HG03575 (cell line): ENCODE results near the gene PINLYP.

ENCODE experiments used
- ATAC-seq: cut with Tn5 transposase; IDR thresholded peaks from one replicate; pipeline ENCODE4 v1.9.1; 2021; ENCODE audit not compliant: unreplicated experiment, insufficient number of reproducible peaks, low FRiP score; ENCODE audit errors: extremely low read depth

PINLYP gene

DNA sequence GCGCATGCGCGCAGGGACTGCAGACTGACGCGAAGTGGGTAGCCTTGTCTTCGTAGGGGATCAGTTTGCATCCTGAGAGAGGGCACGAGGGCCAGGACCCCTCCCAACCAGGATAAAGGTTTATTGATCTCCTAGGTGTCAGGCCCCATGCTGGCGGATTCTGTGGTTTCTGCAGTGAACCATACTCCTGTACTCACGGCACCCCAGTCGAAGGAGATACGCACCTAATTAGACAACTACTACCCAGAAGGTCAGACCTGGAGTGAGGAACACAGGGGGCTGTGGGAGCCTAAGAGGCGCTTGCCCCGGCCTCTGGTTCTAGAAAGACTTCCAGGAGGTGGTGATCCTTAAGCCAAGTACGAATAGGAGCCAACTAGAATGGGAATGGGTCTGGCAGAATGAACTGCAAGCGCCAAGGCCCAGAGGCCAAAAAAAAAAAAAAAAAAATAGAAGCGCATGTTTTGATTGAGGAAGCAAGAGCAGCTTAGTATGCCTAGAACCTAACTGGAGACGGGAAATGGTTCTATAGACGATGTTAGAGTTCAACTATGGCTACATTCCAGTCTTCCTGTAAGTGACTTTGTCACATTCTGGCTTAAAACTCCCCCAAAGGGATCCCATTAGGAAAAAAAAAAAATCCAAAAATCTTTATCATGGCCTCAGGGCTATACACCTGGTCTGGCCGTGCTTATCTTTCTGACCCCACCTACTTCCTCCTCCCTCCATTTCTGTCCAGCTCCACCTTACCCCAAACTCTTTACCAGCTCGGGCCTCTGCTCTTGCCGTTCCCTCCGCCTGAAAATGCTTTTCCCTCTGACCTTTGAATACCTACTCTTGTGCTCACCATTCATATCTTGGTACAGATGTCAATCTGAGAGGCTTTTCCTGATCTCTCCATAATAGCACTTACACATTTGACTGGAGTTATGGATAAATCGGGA, 44.7 kb downstream of the PINLYP start:
- no peak for ATAC-seq

DNA sequence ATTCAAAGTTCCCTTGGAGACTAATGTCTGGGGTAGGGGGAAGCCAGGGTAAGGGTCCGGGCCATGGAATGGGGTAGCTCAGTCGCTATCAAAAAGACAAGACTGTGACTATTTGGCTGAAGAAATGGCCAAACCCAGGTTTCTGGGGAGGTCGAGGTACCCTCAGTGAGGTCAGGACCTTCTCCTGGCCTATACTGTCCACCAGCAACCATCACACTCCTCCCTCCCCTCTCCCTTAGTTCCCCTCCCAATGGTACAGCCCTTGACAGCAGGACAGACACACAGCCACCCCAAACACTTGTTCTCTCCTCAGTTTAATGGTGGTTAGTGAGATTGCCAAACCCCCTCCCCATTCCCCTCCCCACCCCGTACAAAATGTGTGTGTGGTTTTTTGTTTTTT, 46.5 kb downstream of the PINLYP start:
- no peak for ATAC-seq

DNA sequence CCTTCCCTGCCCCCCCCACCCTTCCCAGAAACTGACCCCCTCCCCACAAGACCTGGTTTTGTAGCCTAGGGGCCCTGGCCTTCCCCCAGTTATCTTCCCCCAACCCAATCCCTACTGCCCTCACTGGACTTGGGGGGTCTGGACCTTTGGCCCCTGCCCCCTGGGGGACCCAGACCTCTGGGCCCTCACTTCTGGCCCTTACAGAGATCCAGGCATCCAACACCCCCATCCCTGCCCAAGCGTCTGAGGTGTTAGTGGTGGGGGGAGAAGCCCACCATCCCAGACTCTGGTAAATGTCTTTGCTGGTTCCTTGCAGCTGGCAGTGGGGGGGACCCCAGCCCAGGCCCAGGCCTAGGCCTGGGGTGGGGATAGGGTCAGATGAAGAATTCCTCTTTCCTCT, 47.4 kb downstream of the PINLYP start:
- no peak for ATAC-seq

- ATAC-seq, result no peak
These were observed 48.5 kb downstream of the PINLYP start for GRCh38 chr19:43623889-43624670.

GRCh38 chr19:43624933-43625332, 49.3 kb downstream of the PINLYP start:
- ATAC-seq, result no peak

DNA sequence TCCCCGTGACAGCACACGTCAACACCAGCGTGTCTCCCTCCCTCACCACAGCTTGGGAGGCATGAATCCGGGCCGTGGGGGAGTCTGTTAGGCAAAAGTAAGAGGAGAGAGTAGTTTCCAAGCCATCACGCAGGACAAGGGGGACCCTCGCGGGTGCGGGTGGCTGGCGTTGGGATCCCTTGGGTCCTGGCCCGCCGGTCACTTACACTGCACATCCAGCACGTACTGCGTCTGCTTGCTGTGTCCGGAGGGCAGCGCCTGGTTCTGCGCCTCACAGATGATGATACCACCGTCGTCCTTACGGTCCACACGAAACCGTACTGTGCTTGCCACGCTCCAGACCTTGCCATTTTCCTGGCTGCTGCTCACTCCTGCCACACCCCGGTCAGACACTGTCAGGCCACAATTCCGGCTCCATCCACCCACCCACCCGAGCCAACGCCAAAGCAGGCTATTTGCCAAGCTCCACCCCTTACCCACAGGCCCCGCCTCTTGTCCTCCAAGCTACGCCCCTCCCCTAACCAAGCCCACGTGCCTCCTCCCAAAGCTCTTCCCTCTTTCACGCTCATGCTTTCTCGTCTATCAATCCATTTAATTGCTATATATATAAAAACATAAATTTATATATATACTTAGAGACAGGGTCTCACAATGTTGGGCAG, 50.4 kb downstream of the PINLYP start:
- ATAC-seq, result no peak

GRCh38 chr19:43626838-43627237, 51.2 kb downstream of the PINLYP start:
- ATAC-seq, result no peak

GRCh38 chr19:43628646-43629326, 53.2 kb downstream of the PINLYP start:
- ATAC-seq, result no peak

DNA sequence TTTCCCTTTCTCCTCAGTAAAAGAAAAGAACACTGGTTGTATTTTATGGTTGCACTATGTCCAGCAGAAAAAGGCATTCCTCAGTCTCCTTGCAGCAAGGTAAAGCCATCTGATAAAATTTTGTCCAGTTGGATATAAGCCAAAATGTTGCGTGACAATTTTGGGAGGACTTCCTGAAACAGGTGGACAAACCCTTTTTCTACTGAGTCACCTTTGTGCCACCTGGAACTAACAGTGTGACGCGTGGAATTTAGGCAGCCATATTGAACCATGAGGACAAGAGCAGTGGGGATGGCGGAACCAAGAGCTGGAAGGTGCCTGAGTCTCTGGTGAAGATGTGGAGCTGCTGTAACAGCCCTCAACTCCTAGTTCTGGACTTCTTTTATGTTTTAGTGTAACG, 55.9 kb downstream of the PINLYP start:
- no peak for ATAC-seq
